ENCODE results near the gene PDLIM1. TPM values are rescaled to one million over a fixed set of nuclear protein-coding genes. Genes with fewer than 3 reads are reported as not detected.

PDLIM1 gene
- total and polyA plus RNA-seq, 9 of the 15 experiments (the other 6 are each of a cell fraction or from before 2014, with no cell fraction given) = 19.8 to 164 (median 39.1) TPM

GRCh38 chr10:95188593-95188992 lies 102.2 kb downstream of the PDLIM1 start:
- Histone ChIP-seq H3K9me1 (ENCODE audit: control insufficient read depth, insufficient read depth, low read length) (no peaks in the 10 kb centered on the region), H3K4me1 (replicated peaks in 1 of 2; ENCODE audit: control insufficient read depth in 2 of 2, insufficient read depth in 2 of 2, low read length in 2 of 2) (peaks cover 0 to 5% of the 10 kb centered on the region in 2 experiments; a peak in 2 of 5 replicates), H2AFZ (ENCODE audit: low read depth, low read length) (no peak overlapping the region), H3K4me2 (ENCODE audit: insufficient read depth, low read length) (no peak overlapping the region), H3K36me3 (ENCODE audit: control insufficient read depth, insufficient read depth, low read length) (no peaks in the 10 kb centered on the region), H3K27ac (ENCODE audit: extremely low read depth, low read depth, low read length) (no peak overlapping the region), H3K79me2 (ENCODE audit: control insufficient read depth, insufficient read depth, low read length) (no peaks in the 10 kb centered on the region), H3K4me3 (no peak overlapping the region), H3K9me3 (replicated peaks; ENCODE audit: control insufficient read depth, insufficient read depth, low read depth, low read length) (no peaks in the 10 kb centered on the region), H3K9ac (ENCODE audit: insufficient read depth in 1 of 2, low read depth in 2 of 2, low read length in 2 of 2) (no peak overlapping the region), H3K27me3 (ENCODE audit: control insufficient read depth in 2 of 2, insufficient read depth in 2 of 2, low read length in 2 of 2) (no peaks in the 10 kb centered on the region; a peak in 3 of 5 replicates), H4K20me1 (replicated peaks; ENCODE audit: control insufficient read depth, insufficient read depth, low read length) (no peaks in the 10 kb centered on the region)
- in situ Hi-C loops (cut with MboI) (no loop called here), intact Hi-C loops (cut with micrococcal nuclease) (no loop called here)
- DNase-seq (ENCODE audit: extremely low read depth in 1 of 4, low spot score in 3 of 4) (no peak), FAIRE-seq (no peak), ATAC-seq (no peak)
- CTCF ChIA-PET (ENCODE audit: low intra/inter-chr PET ratio) = no interaction called here
- BruUV-seq (replicated peaks) = no TSS peak
- no peak for TF ChIP-seq XRCC3 (IDR thresholded peaks at IDR 0.05)
- POLR2A ChIA-PET = interaction anchor here (0.6 kb wide), 1 partner anchor 144 kb away, joined by 3 read pairs; no protein-coding TSS in a partner anchor

GRCh38 chr10:95187617-95188016 lies 103.2 kb downstream of the PDLIM1 start:
- ChIA-PET CTCF (ENCODE audit: low intra/inter-chr PET ratio) (no interaction called here), POLR2A (no interaction called here)
- no peaks in the 10 kb centered on the region for H3K9me3 ChIP-seq (replicated peaks; ENCODE audit: control insufficient read depth, insufficient read depth, low read depth, low read length)
- H3K27me3 ChIP-seq (ENCODE audit: control insufficient read depth in 2 of 2, insufficient read depth in 2 of 2, low read length in 2 of 2) = no peaks in the 10 kb centered on the region; a peak in 3 of 5 replicates
- ATAC-seq (no peak), DNase-seq (ENCODE audit: extremely low read depth in 1 of 4, low spot score in 3 of 4) (no peak), FAIRE-seq (no peak)
- no peak overlapping the region for H3K4me3 ChIP-seq
- H3K36me3 ChIP-seq (ENCODE audit: control insufficient read depth, insufficient read depth, low read length) = no peaks in the 10 kb centered on the region
- in situ Hi-C loops (cut with MboI) (no loop called here), intact Hi-C loops (cut with micrococcal nuclease) (no loop called here)
- 2% methylated on average over 3 of the region's 3 CpGs for WGBS (ENCODE audit: insufficient coverage, low coverage, missing lambda C conversion rate)
- no peak overlapping the region for H3K27ac ChIP-seq (ENCODE audit: extremely low read depth, low read depth, low read length)
- H3K9ac ChIP-seq (ENCODE audit: insufficient read depth in 1 of 2, low read depth in 2 of 2, low read length in 2 of 2) = no peak overlapping the region
- H2AFZ ChIP-seq (ENCODE audit: low read depth, low read length) = no peak overlapping the region
- BruUV-seq (replicated peaks) = no TSS peak
- peaks cover 0 to 10% of the 10 kb centered on the region in 2 experiments; a peak in 2 of 5 replicates for H3K4me1 ChIP-seq (replicated peaks in 1 of 2; ENCODE audit: control insufficient read depth in 2 of 2, insufficient read depth in 2 of 2, low read length in 2 of 2)
- H4K20me1 ChIP-seq (replicated peaks; ENCODE audit: control insufficient read depth, insufficient read depth, low read length) = no peaks in the 10 kb centered on the region
- no peak overlapping the region for H3K4me2 ChIP-seq (ENCODE audit: insufficient read depth, low read length)
- no peaks in the 10 kb centered on the region for H3K9me1 ChIP-seq (ENCODE audit: control insufficient read depth, insufficient read depth, low read length)
- H3K79me2 ChIP-seq (ENCODE audit: control insufficient read depth, insufficient read depth, low read length) = no peaks in the 10 kb centered on the region
- no peak for TF ChIP-seq TAF9B (IDR thresholded peaks at IDR 0.05; ENCODE audit: partially characterized antibody)
- no peak for TF ChIP-seq SRSF9 (IDR thresholded peaks at IDR 0.05; ENCODE audit: borderline replicate concordance, low read depth, low read length)
- TF ChIP-seq CSDE1 (IDR thresholded peaks at IDR 0.05) = no peak
- TF ChIP-seq ZBTB26 (CRISPR knock-in tag; IDR thresholded peaks at IDR 0.05) = no peak
- TF ChIP-seq BRCA1 (IDR thresholded peaks at IDR 0.05) = no peak
- no peak for TF ChIP-seq BRCA1 (CRISPR knock-in tag; IDR thresholded peaks at IDR 0.05)
- no peak for TF ChIP-seq ZSCAN32 (CRISPR knock-in tag; IDR thresholded peaks at IDR 0.05)
- no peak for TF ChIP-seq NCOA6 (IDR thresholded peaks at IDR 0.05)
- no peak for TF ChIP-seq RCOR1 (IDR thresholded peaks at IDR 0.05; ENCODE audit: borderline replicate concordance in 1 of 2, low read depth in 2 of 2, low read length in 2 of 2)
- TF ChIP-seq ZNF12 (CRISPR knock-in tag; IDR thresholded peaks at IDR 0.05) = no peak
- no peak for TF ChIP-seq DACH1 (IDR thresholded peaks at IDR 0.05; ENCODE audit: partially characterized antibody)
- TF ChIP-seq ZBTB11 (CRISPR knock-in tag; IDR thresholded peaks at IDR 0.05) = no peak

Measured in K562 (cell line).